Measurements from ENCODE around the gene PVR. TPM values are rescaled to one million over a fixed set of nuclear protein-coding genes. Genes with fewer than 3 reads are reported as not detected.

The PVR gene
- total RNA-seq, 8 experiments from 2014 or later: 9.7 to 62.3 (median 32.0) TPM

DNA sequence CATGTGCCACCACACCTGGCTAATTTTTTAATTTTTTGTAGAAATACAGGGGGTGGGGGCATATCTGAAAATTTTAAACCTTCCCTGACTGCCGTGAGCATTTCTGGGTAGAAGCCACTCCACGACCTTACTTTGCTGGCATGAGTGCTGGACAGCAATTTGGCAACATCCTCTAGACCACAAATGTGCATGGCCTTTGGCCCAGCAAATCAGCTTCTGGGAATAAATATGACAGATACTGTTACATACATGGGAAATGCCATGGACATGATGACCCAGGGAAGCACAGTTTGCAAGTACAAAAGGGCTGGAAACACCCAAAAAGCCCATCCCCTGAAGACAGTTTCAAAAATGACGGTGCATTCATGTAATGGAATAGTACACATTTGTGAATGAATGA, 3.2 kb upstream of the PVR start:
- in situ Hi-C loops (cut with MboI; ENCODE audit: low pct_unique_long_range_greater_than_20kb in 2 of 9, low sequenced_read_pairs in 9 of 9, unreplicated experiment in 9 of 9): no loop called here
- 38 to 100% (median 81%) methylated on average over 1 to 3 of the region's 3 CpGs; no CpG with 5 or more reads in 3 of the 10 experiments for WGBS, 10 experiments
- ATAC-seq (replicated peaks in 6 of 8): peak in 2 of 8 experiments; percentile 7 to 47
- Histone ChIP-seq H3K4me3 (no peak overlapping the region), H3K4me1 (replicated peaks in 1 of 2) (no peaks in the 10 kb centered on the region), H3K27ac (no peak overlapping the region)

DNA sequence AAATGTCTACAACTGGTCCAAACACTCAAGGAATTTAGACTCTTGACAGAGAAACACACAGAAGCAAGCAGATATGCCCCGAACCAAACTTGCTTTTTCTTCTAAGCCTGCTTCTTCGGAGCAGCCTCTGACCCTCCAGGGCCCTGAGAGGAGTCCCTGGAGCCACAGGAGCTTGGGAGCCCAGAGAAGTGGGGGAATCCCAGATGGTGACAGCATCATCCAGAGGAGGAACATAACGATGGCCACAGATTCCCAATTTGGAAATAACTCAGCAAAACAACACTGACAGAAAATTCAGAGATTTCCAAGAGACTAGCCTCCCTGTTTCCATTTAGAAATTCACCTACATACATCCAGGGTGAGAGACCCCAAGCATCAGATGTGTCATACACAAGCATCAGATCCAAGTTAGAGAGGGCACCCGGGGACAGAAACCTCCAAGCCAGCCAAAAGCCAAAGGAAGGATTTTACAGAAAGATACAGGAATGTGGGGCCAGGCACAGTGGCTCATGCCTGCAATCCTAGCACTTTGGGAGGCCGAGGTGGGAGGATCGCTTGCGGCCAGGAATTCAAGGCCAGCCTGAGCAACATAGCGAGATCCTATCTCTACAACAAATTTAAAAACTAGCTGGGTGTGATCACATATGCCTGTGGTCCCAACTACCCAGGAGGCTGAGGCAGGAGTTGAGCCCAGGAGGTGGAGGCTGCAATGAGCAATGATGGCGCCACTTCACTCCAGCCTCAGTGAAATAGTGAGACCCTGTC, 2.0 kb upstream of the PVR start:
- WGBS, 10 experiments: 60 to 100% (median 87%) methylated on average over 1 to 7 of the region's 9 CpGs; no CpG with 5 or more reads in 1 of the 10 experiments
- no peak for ATAC-seq (replicated peaks in 6 of 8)
- in situ Hi-C loops (cut with MboI; ENCODE audit: low pct_unique_long_range_greater_than_20kb in 2 of 9, low sequenced_read_pairs in 9 of 9, unreplicated experiment in 9 of 9): no loop called here
- no peaks in the 10 kb centered on the region for H3K4me1 ChIP-seq (replicated peaks in 1 of 2)
- no peak overlapping the region for H3K4me3 ChIP-seq
- no peak overlapping the region for H3K27ac ChIP-seq

DNA sequence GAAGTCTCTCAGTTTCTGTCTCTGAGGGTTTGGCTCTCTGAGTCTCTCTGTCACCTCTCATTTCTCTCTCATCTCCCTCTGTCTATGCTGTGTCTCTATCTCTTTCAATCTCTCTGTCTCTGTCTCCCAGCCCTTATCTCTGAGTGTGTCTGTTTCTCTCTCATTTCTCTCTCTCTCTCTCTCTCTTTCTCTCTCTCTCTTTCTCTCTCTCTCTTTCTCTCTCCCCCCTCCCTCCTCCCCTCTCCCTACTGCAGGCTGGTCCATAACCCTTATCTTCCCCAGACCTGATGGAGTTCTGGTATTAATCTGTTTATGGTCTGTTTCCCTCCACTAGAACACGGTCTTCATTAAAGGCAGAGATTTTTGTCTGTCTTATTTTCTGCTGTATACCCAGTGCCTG, 1.3 kb upstream of the PVR start:
- WGBS, 10 experiments: 0 to 100% (median 50%) methylated on average over 1 of the region's 1 CpG; no CpG with 5 or more reads in 3 of the 10 experiments
- Histone ChIP-seq H3K4me1 (replicated peaks in 1 of 2) (no peaks in the 10 kb centered on the region), H3K4me3 (no peak overlapping the region), H3K27ac (no peak overlapping the region)
- no peak for ATAC-seq (replicated peaks in 6 of 8)
- in situ Hi-C loops (cut with MboI; ENCODE audit: low pct_unique_long_range_greater_than_20kb in 2 of 9, low sequenced_read_pairs in 9 of 9, unreplicated experiment in 9 of 9): no loop called here

DNA sequence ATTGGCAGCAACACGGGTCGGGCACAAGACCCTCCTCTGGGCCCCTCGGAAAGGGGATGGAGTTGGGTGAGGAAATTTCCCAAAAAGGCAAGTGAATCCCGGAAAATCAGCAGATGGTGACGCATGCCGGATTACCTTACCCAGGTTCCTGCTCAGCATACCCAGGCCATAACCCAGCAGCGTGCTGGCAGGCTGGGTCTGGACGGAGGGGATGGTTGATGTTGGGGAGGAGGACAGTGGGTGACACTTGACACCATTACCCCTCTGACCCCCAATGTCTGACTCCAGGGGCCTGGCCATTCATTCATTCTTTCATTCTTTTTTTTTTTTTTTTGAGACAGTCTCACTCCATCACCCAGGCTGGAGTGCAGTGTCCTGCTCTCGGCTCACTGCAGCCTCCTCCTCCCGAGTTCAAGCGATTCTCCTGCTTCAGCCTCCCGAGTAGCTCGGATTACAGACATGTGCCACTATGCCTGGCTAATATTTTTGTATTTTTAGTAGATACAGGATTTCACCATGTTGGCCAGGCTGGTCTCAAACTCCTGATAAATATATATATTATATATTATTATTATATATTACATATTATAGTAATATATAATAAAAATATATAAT, 799 bp downstream of the PVR start:
- Histone ChIP-seq H3K4me1 (replicated peaks in 1 of 2) (no peaks in the 10 kb centered on the region), H3K27ac (peak overlapping the region in 1 of 2 donors; percentile 8), H3K4me3 (peak overlapping the region; percentile 53 to 91 (median 62))
- peak; percentile 28 to 76 (median 62) for ATAC-seq (replicated peaks in 6 of 8)
- in situ Hi-C loops (cut with MboI; ENCODE audit: low pct_unique_long_range_greater_than_20kb in 2 of 9, low sequenced_read_pairs in 9 of 9, unreplicated experiment in 9 of 9): no loop called here
- 0 to 15% (median 1%) methylated on average over 3 to 7 of the region's 13 CpGs; no CpG with 5 or more reads in 6 of the 10 experiments for WGBS, 10 experiments

DNA sequence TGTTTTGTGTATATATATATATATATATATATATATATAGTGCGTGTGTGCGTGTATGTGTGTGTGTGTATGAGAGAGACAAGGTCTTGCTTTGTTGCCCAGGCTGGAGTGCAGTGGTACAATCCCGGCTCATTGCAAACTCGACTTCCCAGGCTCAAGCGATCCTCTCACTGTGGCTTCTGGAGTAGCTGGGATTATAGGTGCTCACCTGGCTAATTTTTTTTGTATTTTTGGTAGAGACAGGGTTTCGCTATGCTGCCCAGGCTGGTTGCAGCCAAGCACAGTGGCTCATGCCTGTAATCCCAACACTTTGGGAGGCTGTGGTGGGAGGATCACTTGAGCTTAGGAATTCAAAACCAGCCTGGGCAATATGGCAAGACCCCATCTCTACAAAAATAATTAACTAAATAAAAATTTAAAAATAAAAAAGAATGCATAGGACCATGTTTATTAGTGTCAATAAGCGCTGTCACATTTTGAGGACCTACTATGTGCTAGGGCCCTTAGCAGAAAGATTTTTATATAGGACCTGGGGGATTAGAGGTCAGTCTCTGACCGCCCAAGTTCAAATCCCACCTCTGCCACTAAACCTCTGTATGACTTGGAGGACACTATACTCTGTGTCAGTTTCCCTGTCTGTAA, 1.8 kb downstream of the PVR start:
- Histone ChIP-seq H3K4me3 (no peak overlapping the region), H3K4me1 (replicated peaks in 1 of 2) (no peaks in the 10 kb centered on the region)
- ATAC-seq (replicated peaks in 6 of 8): no peak

DNA sequence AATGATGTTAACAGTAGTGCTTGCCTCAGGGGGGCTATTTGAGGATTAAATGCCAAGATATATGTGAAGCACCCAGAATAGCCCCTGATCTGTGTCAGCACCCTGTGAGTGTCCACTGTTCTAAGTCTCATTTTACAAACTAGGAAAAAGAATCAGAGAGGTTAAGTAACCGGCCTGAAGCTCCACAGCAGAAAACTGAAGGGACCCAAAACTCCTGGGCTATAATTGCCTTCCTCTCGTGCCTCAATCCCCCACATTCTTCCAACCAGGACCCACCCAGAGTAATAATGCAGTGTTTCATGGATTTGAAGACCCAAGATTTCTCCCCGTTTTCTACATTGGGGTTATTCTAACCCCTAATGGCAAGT, 2.3 kb downstream of the PVR start:
- WGBS, 10 experiments: 93 to 100% (median 100%) methylated on average over 1 to 3 of the region's 3 CpGs; no CpG with 5 or more reads in 4 of the 10 experiments
- no peak for ATAC-seq (replicated peaks in 6 of 8)
- Histone ChIP-seq H3K27ac (no peak overlapping the region), H3K4me3 (no peak overlapping the region), H3K4me1 (replicated peaks in 1 of 2) (no peaks in the 10 kb centered on the region)
- in situ Hi-C loops (cut with MboI; ENCODE audit: low pct_unique_long_range_greater_than_20kb in 2 of 9, low sequenced_read_pairs in 9 of 9, unreplicated experiment in 9 of 9): no loop called here

More for the DNA sequence above, 1.8 kb downstream of the PVR start:
- in situ Hi-C loops (cut with MboI; ENCODE audit: low pct_unique_long_range_greater_than_20kb in 2 of 9, low sequenced_read_pairs in 9 of 9, unreplicated experiment in 9 of 9): no loop called here
- WGBS, 10 experiments: 78 to 100% (median 96%) methylated on average over 1 to 7 of the region's 8 CpGs
- H3K27ac ChIP-seq: no peak overlapping the region

DNA sequence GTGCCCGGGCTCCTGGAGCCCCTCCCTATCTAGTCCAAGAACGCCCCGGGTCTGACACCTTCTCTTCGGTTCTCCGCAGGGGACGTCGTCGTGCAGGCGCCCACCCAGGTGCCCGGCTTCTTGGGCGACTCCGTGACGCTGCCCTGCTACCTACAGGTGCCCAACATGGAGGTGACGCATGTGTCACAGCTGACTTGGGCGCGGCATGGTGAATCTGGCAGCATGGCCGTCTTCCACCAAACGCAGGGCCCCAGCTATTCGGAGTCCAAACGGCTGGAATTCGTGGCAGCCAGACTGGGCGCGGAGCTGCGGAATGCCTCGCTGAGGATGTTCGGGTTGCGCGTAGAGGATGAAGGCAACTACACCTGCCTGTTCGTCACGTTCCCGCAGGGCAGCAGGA, 3.4 kb downstream of the PVR start:
- no peak for ATAC-seq (replicated peaks in 6 of 8)
- WGBS, 10 experiments: 20 to 100% (median 89%) methylated on average over 1 to 8 of the region's 31 CpGs; no CpG with 5 or more reads in 4 of the 10 experiments
- in situ Hi-C loops (cut with MboI; ENCODE audit: low pct_unique_long_range_greater_than_20kb in 2 of 9, low sequenced_read_pairs in 9 of 9, unreplicated experiment in 9 of 9): no loop called here
- Histone ChIP-seq H3K4me1 (replicated peaks in 1 of 2) (no peaks in the 10 kb centered on the region), H3K27ac (no peak overlapping the region), H3K4me3 (no peak overlapping the region)

DNA sequence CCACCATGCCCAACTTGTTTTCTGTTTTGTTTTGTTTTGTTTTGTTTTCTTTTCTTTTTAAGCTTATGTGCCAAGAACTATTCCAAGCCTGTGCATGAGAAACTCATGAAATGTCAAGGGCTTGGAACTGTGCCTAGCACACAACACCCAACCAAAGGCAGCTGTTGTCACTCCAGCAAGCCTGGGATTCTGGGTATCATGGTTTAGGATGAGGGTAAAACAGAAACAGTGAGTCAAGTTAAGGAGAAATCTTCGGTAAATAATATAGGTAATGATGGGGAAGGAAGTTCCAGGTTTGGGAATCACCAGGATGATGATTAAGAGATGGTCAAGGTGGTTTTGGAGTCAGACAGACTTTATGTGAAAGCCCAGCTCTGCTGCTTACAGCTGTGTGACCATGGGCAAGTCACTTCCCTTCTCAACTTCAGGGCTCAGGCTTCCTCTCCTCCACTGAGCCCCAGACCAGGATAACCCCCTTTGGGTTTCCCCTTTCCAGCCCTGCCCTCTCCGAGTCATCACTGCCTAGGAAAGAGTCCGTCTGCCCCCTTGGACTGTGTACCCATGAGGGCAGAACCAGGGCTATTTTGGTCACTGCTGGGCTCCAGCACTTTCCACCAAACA, 5.0 kb downstream of the PVR start:
- WGBS, 10 experiments: 13 to 100% (median 95%) methylated on average over 1 to 3 of the region's 3 CpGs; no CpG with 5 or more reads in 4 of the 10 experiments
- in situ Hi-C loops (cut with MboI; ENCODE audit: low pct_unique_long_range_greater_than_20kb in 2 of 9, low sequenced_read_pairs in 9 of 9, unreplicated experiment in 9 of 9): no loop called here
- Histone ChIP-seq H3K4me3 (no peak overlapping the region), H3K27ac (no peak overlapping the region), H3K4me1 (replicated peaks in 1 of 2) (no peaks in the 10 kb centered on the region)
- ATAC-seq (replicated peaks in 6 of 8): no peak

DNA sequence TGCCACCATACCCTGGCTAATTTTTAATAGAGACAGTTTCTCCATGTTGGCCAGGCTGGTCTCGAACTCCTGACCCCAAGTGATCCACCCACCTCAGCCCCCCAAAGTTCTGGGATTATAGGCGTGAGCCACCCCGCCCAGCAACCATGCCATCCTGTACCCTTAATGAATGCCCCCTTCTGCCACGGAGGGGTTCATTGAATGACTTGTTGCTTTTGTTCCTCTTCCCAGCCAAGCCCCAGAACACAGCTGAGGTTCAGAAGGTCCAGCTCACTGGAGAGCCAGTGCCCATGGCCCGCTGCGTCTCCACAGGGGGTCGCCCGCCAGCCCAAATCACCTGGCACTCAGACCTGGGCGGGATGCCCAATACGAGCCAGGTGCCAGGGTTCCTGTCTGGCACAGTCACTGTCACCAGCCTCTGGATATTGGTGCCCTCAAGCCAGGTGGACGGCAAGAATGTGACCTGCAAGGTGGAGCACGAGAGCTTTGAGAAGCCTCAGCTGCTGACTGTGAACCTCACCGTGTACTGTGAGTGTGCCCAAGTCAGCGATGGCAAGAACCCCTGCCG, 6.0 kb downstream of the PVR start:
- Histone ChIP-seq H3K4me1 (replicated peaks in 1 of 2) (no peaks in the 10 kb centered on the region), H3K4me3 (no peak overlapping the region), H3K27ac (no peak overlapping the region)
- in situ Hi-C loops (cut with MboI; ENCODE audit: low pct_unique_long_range_greater_than_20kb in 2 of 9, low sequenced_read_pairs in 9 of 9, unreplicated experiment in 9 of 9): loop anchor here in 1 of 9 experiments (10.0 kb wide), 1 partner anchor 75 kb away; no protein-coding TSS in a partner anchor
- WGBS, 10 experiments: 83 to 96% (median 95%) methylated on average over 2 to 11 of the region's 15 CpGs; no CpG with 5 or more reads in 7 of the 10 experiments
- ATAC-seq (replicated peaks in 6 of 8): peak in 1 of 8 experiments; percentile 12

DNA sequence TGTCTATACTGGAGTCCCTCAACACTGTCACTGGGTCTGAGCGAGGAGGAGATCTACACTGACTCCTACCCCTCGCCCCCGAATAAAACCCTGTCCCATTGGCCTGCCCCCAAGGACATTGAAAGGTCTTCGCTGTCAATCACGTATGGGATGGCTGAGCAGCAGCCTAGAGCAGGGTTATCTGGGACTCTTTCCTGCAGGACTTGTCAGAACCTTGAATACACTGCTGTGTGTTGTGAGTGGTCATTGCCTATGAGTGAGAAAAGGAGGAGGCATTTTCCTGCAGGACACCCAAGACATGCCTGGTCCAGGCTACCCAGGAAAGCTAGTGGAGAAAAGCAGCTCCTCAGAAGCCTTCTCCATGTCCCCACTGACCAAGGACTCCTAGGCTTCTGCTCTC, 9.6 kb downstream of the PVR start:
- 100% methylated on average over 1 to 2 of the region's 5 CpGs; no CpG with 5 or more reads in 7 of the 10 experiments for WGBS, 10 experiments
- Histone ChIP-seq H3K4me1 (replicated peaks in 1 of 2) (no peaks in the 10 kb centered on the region), H3K27ac (no peak overlapping the region), H3K4me3 (no peak overlapping the region)
- in situ Hi-C loops (cut with MboI; ENCODE audit: low pct_unique_long_range_greater_than_20kb in 2 of 9, low sequenced_read_pairs in 9 of 9, unreplicated experiment in 9 of 9): loop anchor here in 1 of 9 experiments (10.0 kb wide), 1 partner anchor 79 kb away; no protein-coding TSS in a partner anchor
- ATAC-seq (replicated peaks in 6 of 8): no peak

DNA sequence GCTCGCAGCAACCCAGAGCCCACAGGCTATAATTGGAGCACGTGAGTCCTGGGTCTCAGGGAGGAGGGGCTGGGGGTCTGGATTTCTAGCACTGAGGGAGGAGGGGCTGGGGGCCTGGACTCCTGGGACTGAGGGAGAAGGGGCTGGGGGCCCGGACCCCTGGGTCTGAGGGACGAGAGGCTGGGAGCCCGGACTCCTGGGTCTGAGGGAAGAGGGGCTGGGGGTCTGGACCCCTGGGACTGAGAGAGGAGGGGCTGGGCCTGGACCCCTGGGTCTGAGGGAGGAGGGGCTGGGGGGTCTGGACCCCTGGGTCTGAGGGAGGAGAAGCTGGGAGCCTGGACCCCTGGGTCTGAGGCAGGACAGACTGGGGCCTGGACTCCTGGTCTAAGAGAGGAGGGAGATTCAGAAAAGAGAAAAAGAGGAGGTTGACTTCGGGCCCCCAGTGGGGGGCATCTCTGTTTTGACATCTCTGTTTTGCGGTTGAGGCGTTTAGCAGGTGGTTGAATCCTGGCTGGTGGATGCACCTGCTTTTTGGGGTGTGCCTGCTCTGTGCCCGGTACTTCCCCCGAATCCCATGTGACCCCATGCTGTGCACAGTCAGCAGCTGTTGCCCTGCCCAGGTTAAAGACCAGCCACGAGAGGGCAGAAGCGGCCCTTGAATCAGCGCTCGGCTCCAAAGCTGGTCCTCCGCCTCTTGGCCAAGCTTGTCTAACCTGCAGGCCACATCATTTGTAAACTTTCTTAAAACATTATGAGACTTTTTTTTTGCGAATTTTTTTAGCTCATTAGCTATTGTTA, 10.5 kb downstream of the PVR start:
- H3K27ac ChIP-seq: no peak overlapping the region
- WGBS, 10 experiments: 39 to 84% (median 65%) methylated on average over 1 to 8 of the region's 16 CpGs; no CpG with 5 or more reads in 2 of the 10 experiments
- in situ Hi-C loops (cut with MboI; ENCODE audit: low pct_unique_long_range_greater_than_20kb in 2 of 9, low sequenced_read_pairs in 9 of 9, unreplicated experiment in 9 of 9): loop anchor here in 1 of 9 experiments (10.0 kb wide), 1 partner anchor 79 kb away; no protein-coding TSS in a partner anchor
- ATAC-seq (replicated peaks in 6 of 8): peak in 6 of 8 experiments; percentile 22 to 66 (median 36)
- no peak overlapping the region for H3K4me3 ChIP-seq
- no peaks in the 10 kb centered on the region for H3K4me1 ChIP-seq (replicated peaks in 1 of 2)
